Fibroblast of pulmonary artery (primary cell): ENCODE results near the gene MALRD1.

Source experiments
- DNase-seq: peaks from one replicate; pipeline ENCODE4 v3.0.0-alpha.2; 2010; ENCODE audit warnings: low read depth
- H3K4me3 ChIP-seq: replicated peaks from 2 replicates; pipeline ENCODE4 v1.5.1; 2011; ENCODE audit warnings: low read depth, mild to moderate bottlenecking, control low read depth, low read length, moderate library complexity
- TF ChIP-seq, protein P1 (sequence below): IDR thresholded peaks from 2 replicates; pipeline ENCODE4 v1.5.1; 2011; ENCODE audit warnings: mild to moderate bottlenecking, control low read depth, low read length, inconsistent platforms; ENCODE audit errors: missing control alignments

Gene MALRD1

GRCh38 chr10:19775296-19775695 lies 726.7 kb downstream of the MALRD1 start:
- TF ChIP-seq, protein P1, sequence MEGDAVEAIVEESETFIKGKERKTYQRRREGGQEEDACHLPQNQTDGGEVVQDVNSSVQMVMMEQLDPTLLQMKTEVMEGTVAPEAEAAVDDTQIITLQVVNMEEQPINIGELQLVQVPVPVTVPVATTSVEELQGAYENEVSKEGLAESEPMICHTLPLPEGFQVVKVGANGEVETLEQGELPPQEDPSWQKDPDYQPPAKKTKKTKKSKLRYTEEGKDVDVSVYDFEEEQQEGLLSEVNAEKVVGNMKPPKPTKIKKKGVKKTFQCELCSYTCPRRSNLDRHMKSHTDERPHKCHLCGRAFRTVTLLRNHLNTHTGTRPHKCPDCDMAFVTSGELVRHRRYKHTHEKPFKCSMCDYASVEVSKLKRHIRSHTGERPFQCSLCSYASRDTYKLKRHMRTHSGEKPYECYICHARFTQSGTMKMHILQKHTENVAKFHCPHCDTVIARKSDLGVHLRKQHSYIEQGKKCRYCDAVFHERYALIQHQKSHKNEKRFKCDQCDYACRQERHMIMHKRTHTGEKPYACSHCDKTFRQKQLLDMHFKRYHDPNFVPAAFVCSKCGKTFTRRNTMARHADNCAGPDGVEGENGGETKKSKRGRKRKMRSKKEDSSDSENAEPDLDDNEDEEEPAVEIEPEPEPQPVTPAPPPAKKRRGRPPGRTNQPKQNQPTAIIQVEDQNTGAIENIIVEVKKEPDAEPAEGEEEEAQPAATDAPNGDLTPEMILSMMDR: no peak
- no peak overlapping the region for H3K4me3 ChIP-seq
- no peak for DNase-seq

GRCh38 chr10:19777806-19778205 lies 729.2 kb downstream of the MALRD1 start:
- TF ChIP-seq, protein P1: no peak
- no peak for DNase-seq
- H3K4me3 ChIP-seq: no peak overlapping the region

DNA sequence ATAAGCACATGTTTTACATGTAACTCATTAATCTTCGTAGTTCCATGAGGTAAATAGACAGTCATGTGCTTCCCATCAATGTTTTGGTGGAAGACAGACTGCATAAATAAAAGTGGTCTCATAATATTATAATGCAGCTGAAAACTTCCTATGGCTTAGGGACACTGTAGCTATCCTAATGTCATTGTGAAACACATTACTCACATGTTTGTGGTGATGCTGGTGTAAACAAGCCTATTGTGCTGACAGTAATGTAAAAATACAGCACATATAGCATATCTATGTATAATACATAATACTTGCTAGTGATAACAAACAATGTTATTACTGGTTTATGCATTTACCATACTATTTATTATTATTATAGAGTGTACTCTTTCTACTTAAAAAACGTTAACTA lies 730.4 kb downstream of the MALRD1 start:
- H3K4me3 ChIP-seq: no peak overlapping the region
- no peak for DNase-seq
- TF ChIP-seq, protein P1: no peak

- H3K4me3 ChIP-seq: no peak overlapping the region
- no peak for DNase-seq
- TF ChIP-seq, protein P1: no peak
Measured at GRCh38 chr10:19782430-19783089, 734.0 kb downstream of the MALRD1 start.

GRCh38 chr10:19783721-19784120 lies 735.1 kb downstream of the MALRD1 start:
- no peak for DNase-seq
- TF ChIP-seq, protein P1: no peak
- no peak overlapping the region for H3K4me3 ChIP-seq
